HepG2 (cell line): ENCODE measurements around the gene SRRM1. TPM values are rescaled to one million over a fixed set of nuclear protein-coding genes. Genes with fewer than 3 reads are reported as not detected.

Experiments used
- ATAD3A ChIP-seq: sonication (generic); formaldehyde crosslinking; IDR thresholded peaks from 2 replicates; pipeline ENCODE4 v1.4.0; 2020; ENCODE audit warnings: missing genetic modification reagents
- BORCS8-MEF2B ChIP-seq: sonication (generic); formaldehyde crosslinking; IDR thresholded peaks from 2 replicates; pipeline ENCODE4 v1.8.0; 2022; ENCODE audit warnings: mild to moderate bottlenecking, missing genetic modification reagents
- EEA1 ChIP-seq: sonication (generic); formaldehyde crosslinking; IDR thresholded peaks from 2 replicates; pipeline ENCODE4 v1.5.1; 2020; ENCODE audit warnings: mild to moderate bottlenecking, missing genetic modification reagents, borderline replicate concordance
- FOXK1 ChIP-seq: sonication (generic); formaldehyde crosslinking; IDR thresholded peaks from 2 replicates; pipeline ENCODE4 v1.4.0; 2020; ENCODE audit warnings: low read depth, missing genetic modification reagents, borderline replicate concordance
- HNF4A ChIP-seq: sonication (generic); formaldehyde crosslinking; IDR thresholded peaks from 2 replicates; pipeline ENCODE4 v1.4.0; 2020; ENCODE audit warnings: missing genetic modification reagents
- MLXIP ChIP-seq: sonication (generic); formaldehyde crosslinking; IDR thresholded peaks from 2 replicates; pipeline ENCODE4 v1.9.0; 2021; ENCODE audit warnings: missing genetic modification reagents, borderline replicate concordance
- NCOA1 ChIP-seq: sonication (generic); formaldehyde crosslinking; IDR thresholded peaks from 2 replicates; pipeline ENCODE4 v1.9.0; 2021; ENCODE audit warnings: missing genetic modification reagents
- SRF ChIP-seq: IDR thresholded peaks from 2 replicates; pipeline ENCODE4 v1.6.1; 2011; ENCODE audit warnings: mild to moderate bottlenecking, low read depth, low read length, moderate library complexity
- TAF1 ChIP-seq: sonication (generic); formaldehyde crosslinking; IDR thresholded peaks from 2 replicates; pipeline ENCODE4 v1.4.0; 2020; ENCODE audit warnings: missing genetic modification reagents
- TBX2 ChIP-seq: sonication (generic); formaldehyde crosslinking; IDR thresholded peaks from 2 replicates; pipeline ENCODE4 v1.5.0; 2020; ENCODE audit warnings: missing genetic modification reagents, mild to moderate bottlenecking, borderline replicate concordance
- U2AF1 ChIP-seq: fragments of 200-400 bp; formaldehyde crosslinking; optimal IDR thresholded peaks from 2 replicates; pipeline ENCODE3; 2017; ENCODE audit warnings: mild to moderate bottlenecking, low read depth, low read length
- ZBTB21 ChIP-seq: sonication (generic); formaldehyde crosslinking; IDR thresholded peaks from 2 replicates; pipeline ENCODE4 v1.4.0; 2020; ENCODE audit warnings: missing genetic modification reagents
- ZKSCAN1 ChIP-seq: fragments of 150-350 bp; IDR thresholded peaks from 2 replicates; pipeline ENCODE4 v1.6.1; 2014; ENCODE audit warnings: low read length
- ZKSCAN5 ChIP-seq: sonication (generic); formaldehyde crosslinking; IDR thresholded peaks from 2 replicates; pipeline ENCODE4 v1.5.1; 2020; ENCODE audit warnings: mild to moderate bottlenecking, missing genetic modification reagents
- ZNF12 ChIP-seq: sonication (generic); formaldehyde crosslinking; IDR thresholded peaks from 2 replicates; pipeline ENCODE4 v1.5.0; 2020; ENCODE audit warnings: missing genetic modification reagents
- ZNF136 ChIP-seq: sonication (generic); formaldehyde crosslinking; IDR thresholded peaks from 2 replicates; pipeline ENCODE4 v1.8.1; 2022; ENCODE audit warnings: low read depth, mild to moderate bottlenecking, moderate library complexity, missing genetic modification reagents
- ZNF143 ChIP-seq: sonication (generic); formaldehyde crosslinking; IDR thresholded peaks from 2 replicates; pipeline ENCODE4 v1.4.0; 2020; ENCODE audit warnings: missing genetic modification reagents
- ZNF274 ChIP-seq: sonication (generic); formaldehyde crosslinking; IDR thresholded peaks from 2 replicates; pipeline ENCODE4 v1.5.1; 2020; ENCODE audit warnings: mild to moderate bottlenecking, missing genetic modification reagents
- ZNF343 ChIP-seq: sonication (generic); formaldehyde crosslinking; IDR thresholded peaks from 2 replicates; pipeline ENCODE4 v1.4.0; 2020; ENCODE audit warnings: mild to moderate bottlenecking, missing genetic modification reagents
- ZNF616 ChIP-seq: sonication (generic); formaldehyde crosslinking; IDR thresholded peaks from 2 replicates; pipeline ENCODE4 v1.5.0; 2020; ENCODE audit warnings: low read depth, mild to moderate bottlenecking, missing genetic modification reagents
- ZNF713 ChIP-seq: sonication (generic); formaldehyde crosslinking; IDR thresholded peaks from 2 replicates; pipeline ENCODE4 v1.4.0; 2020; ENCODE audit warnings: mild to moderate bottlenecking, missing genetic modification reagents
- polyA plus RNA-seq, 8 experiments: library from polyadenylated mRNA; depleted of rRNA in 3 of 8; stranded (reverse) in 7 of 8; unstranded in 1 of 8; fragments of >200 nt; fragmentation: Illumina TruSeq in 4 of 8; extraction: Trizol in 4 of 8; gene quantifications; 2 replicates each; pipeline versions ENCODE4 v1.2.1 to v1.2.3, GENCODE V29; 2011 to 2016; ENCODE audit warnings: low read depth in 4 of 8, missing spikeins in 1 of 8, mixed read lengths in 1 of 8; ENCODE audit not compliant: insufficient read depth in 1 of 8
- total RNA-seq, 5 experiments: library from RNA; depleted of rRNA; stranded (reverse); fragments of >200 nt; fragmentation: Illumina TruSeq; extraction: Trizol; gene quantifications; 2 replicates each; pipeline ENCODE4 v1.2.3, GENCODE V29; 2016; ENCODE audit warnings: low read depth in 1 of 5
- TF ChIP-seq, protein P1 (sequence below): sonication (generic); formaldehyde crosslinking; IDR thresholded peaks from 2 replicates; pipeline ENCODE4 v1.5.1; 2020; ENCODE audit warnings: missing genetic modification reagents, mild to moderate bottlenecking, borderline replicate concordance
- TF ChIP-seq, protein P2 (sequence below): sonication (generic); formaldehyde crosslinking; IDR thresholded peaks from 2 replicates; pipeline ENCODE4 v1.8.0; 2022; ENCODE audit warnings: mild to moderate bottlenecking, missing genetic modification reagents

SRRM1 gene
- total and polyA plus RNA-seq, 2 of the 13 experiments (the other 11 are each of a cell fraction or from before 2014, with no cell fraction given) = 31.6 to 44.5 TPM

DNA sequence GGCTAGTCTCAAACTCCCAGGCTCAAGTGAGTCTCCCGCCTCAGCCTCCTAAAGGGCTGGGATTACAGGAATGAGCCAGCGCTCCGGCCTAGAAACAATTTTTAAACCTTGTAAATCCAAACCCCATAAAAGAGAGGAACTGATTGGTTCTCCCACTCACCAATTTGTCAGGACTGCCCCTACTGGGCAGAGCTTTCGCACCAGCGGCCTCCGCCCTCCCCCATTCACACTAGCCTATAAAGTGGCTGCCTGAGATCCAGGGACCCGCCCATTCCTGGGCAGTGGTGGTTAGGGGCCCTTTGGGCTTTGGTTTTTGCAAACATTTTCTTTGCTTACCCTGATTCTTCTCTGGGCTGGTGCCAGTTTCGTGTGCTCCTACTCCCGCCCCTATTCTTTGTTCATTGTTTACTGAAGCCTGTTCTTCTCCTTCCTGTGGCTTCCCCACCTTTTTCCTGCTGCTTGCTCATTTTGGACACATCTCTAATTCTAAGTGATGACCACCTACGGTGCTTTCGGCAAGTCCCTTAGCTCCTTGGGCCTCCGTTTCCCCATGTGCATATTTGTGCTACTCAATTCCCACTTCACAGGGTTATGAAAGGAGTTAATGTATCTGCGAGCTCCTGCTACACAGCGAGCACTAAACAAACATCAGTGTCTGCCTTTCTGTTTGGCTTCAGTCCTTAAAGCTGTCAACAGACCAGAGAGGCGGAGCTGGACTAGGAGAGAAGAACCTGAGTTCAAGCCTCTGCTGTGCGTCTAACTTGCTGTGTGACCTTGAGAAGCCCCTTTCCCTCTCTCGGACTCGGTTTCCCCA, 62.4 kb downstream of the SRRM1 start (continued):
- TF ChIP-seq ZNF274 (CRISPR knock-in tag) = 0 out of 2 replicates have a peak, but pooled peaks have one; percentile 12
- peak; percentile 88 for TF ChIP-seq ZNF12 (CRISPR knock-in tag)
- no peak for TF ChIP-seq ZNF143 (CRISPR knock-in tag)
- no peak for TF ChIP-seq EEA1 (CRISPR knock-in tag)
- TF ChIP-seq ZNF343 (CRISPR knock-in tag) = 0 out of 2 replicates have a peak, but pooled peaks have one; percentile 67
- peak; percentile 12; the same call in 1 of the 2 replicates for TF ChIP-seq FOXK1 (CRISPR knock-in tag)
- TF ChIP-seq ZNF616 = no peak
- no peak for TF ChIP-seq BORCS8-MEF2B (CRISPR knock-in tag)
- TF ChIP-seq, protein P1, sequence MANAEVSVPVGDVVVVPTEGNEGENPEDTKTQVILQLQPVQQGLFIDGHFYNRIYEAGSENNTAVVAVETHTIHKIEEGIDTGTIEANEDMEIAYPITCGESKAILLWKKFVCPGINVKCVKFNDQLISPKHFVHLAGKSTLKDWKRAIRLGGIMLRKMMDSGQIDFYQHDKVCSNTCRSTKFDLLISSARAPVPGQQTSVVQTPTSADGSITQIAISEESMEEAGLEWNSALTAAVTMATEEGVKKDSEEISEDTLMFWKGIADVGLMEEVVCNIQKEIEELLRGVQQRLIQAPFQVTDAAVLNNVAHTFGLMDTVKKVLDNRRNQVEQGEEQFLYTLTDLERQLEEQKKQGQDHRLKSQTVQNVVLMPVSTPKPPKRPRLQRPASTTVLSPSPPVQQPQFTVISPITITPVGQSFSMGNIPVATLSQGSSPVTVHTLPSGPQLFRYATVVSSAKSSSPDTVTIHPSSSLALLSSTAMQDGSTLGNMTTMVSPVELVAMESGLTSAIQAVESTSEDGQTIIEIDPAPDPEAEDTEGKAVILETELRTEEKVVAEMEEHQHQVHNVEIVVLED (CRISPR knock-in tag) = no peak
- no peak for TF ChIP-seq ATAD3A (CRISPR knock-in tag)
- no peak for TF ChIP-seq ZNF713
- TF ChIP-seq, protein P2, sequence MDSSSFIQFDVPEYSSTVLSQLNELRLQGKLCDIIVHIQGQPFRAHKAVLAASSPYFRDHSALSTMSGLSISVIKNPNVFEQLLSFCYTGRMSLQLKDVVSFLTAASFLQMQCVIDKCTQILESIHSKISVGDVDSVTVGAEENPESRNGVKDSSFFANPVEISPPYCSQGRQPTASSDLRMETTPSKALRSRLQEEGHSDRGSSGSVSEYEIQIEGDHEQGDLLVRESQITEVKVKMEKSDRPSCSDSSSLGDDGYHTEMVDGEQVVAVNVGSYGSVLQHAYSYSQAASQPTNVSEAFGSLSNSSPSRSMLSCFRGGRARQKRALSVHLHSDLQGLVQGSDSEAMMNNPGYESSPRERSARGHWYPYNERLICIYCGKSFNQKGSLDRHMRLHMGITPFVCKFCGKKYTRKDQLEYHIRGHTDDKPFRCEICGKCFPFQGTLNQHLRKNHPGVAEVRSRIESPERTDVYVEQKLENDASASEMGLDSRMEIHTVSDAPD (CRISPR knock-in tag) = 0 out of 2 replicates have a peak, but pooled peaks have one; percentile 44
- TF ChIP-seq TAF1 = peak; percentile 59; the same call in 1 of the 2 replicates
- TF ChIP-seq HNF4A (CRISPR knock-in tag) = no peak; the same call in 1 of the 2 replicates
- TF ChIP-seq ZNF136 (CRISPR knock-in tag) = peak; percentile 91
- TF ChIP-seq ZKSCAN1 = peak; percentile 16; the same call in 1 of the 2 replicates
- TF ChIP-seq ZKSCAN5 (CRISPR knock-in tag) = peak; percentile 80; the same call in 1 of the 2 replicates
- TF ChIP-seq MLXIP (CRISPR knock-in tag) = no peak
- TF ChIP-seq NCOA1 (CRISPR knock-in tag) = no peak
- peak; percentile 91 for TF ChIP-seq TBX2
- no peak for TF ChIP-seq U2AF1
- no peak for TF ChIP-seq ZBTB21 (CRISPR knock-in tag)
- no peak for TF ChIP-seq SRF
